GM18870 (cell line): Measurements from ENCODE around the gene MPPED2.

Experiments used
- ATAC-seq: cut with Tn5 transposase; IDR thresholded peaks from one replicate; pipeline ENCODE4 v1.9.1; 2021; ENCODE audit warnings: moderate library complexity; ENCODE audit not compliant: unreplicated experiment

The MPPED2 gene

DNA sequence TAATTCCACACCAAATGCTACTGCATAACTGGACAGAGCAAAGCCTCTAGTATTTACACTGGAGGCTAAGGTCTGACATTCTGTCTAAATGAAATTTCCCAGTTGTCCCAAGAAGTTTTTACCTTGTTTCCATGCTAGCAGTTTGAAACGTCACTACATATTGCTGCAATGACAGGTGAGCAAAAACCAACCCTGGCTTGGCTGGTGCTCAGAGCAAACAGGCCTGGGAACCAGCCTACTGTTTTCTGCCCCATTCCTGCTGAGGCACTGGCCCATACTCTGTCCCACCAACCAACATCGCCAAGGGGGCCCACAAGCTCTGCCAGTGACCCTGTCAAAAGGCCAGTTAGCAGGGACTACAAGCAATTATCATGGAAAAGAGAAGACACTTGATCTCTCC, 131.1 kb downstream of the MPPED2 start:
- ATAC-seq: no peak

DNA sequence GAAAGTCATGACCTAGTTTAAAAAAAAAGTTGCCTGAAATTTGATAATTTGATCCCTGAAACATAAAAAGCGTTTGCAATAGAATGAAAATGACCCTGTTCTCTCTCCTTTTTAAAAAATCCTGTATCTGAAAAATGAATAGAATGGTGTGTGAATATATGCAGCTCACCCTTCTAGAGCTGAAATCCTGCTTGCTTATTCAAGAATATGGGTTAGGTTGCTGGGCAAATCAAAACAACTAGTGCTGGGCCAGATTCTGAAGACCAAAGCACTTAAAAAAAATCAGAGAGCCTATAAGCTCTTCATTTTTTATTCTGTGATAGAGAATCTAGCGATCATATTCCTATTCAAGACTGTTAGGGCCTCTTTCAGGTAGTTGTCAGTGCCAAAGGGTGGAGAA, 131.6 kb downstream of the MPPED2 start:
- ATAC-seq: no peak

DNA sequence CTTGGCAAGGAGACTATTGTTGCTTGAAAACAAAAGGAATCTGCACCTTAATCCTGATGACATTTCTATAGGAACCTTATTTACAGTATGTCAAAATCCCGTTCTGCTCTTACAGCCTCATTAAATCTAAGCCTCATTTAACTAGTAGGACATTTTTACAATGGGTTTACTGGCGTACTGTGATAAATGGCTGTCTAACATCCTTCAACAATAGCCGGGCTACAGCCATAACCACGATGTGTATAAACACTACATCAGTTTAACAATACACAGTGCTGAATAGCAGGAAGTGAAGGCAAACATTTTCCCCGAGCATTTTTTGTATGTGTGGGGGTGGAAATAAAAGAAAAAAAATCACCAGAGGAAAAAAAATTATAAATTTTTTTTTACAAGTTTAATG, 132.0 kb downstream of the MPPED2 start:
- ATAC-seq: no peak

DNA sequence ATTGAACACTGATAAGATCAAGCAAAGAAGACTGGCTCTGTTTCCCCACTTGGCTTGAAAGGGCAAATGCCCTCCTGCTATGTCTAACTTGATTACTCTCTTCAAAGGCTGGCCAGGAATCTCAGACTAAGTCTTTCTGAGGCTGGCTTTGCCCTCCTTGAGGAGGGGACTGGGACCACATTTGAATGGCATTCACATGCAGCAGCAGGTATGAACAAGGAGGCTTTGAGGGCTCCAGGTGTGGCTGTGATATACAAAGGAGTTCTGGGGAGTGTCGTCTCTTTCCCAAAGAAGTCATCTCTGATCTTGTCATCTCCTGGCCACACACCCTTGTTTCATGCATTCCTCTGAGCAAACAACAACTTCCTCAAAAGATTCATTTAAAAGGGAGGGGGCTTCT, 132.4 kb downstream of the MPPED2 start:
- no peak for ATAC-seq

DNA sequence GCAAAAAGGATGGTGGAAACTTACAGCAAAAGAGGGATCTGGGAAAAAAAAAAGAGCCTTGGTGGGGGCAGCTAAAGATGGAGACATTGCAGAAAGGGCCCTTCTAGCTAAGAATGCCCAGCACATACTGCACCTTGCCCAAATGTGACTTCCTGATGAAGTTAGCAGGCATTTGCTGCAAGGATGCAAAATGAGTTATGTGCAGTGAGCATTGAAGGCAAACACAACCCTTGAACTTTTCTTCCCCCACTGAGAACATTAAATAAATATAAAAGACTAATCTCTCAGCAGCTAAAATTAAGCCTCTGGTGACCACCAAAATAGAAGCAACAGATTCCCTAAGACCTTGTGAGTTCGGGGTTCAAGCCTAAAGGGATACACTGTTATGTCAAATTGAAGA, 133.3 kb downstream of the MPPED2 start:
- ATAC-seq: no peak

DNA sequence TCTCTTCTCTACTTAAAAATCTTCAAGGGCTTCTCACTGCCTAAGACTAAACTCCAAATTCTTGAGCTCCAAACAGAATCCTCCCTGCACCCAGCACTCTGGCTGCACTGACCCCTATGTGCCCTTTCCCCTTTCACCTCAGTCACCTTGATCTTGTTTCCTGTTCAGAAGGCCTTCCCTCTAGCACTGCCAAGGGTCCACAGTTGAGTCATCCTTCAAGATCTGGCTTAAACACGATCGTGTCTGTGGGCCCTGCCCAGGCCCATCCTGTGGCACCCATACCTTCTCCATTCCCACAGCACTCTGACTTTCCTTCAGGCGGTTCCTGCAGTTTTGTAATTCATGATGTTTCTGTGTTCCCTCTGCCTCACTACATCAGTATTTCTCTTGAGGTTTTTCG, 134.0 kb downstream of the MPPED2 start:
- no peak for ATAC-seq

DNA sequence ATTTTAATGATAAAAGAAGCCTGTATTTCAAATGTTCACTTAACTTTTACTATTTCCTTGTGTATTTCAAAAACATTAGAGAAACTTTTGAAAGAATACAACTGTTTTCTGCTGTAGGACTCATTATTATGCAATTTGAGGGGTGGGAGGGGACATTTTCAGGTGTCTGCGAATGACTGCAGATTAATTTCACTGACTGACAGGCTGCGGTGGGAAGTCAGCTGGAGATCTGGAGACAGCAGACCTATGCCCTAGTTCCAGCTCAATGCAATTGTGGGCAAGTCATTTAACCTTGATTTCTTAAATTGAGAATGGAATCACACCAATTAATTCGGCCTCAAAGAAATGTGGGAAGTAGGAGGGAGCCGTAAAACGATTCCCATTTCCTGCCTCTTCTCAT, 134.5 kb downstream of the MPPED2 start:
- no peak for ATAC-seq

DNA sequence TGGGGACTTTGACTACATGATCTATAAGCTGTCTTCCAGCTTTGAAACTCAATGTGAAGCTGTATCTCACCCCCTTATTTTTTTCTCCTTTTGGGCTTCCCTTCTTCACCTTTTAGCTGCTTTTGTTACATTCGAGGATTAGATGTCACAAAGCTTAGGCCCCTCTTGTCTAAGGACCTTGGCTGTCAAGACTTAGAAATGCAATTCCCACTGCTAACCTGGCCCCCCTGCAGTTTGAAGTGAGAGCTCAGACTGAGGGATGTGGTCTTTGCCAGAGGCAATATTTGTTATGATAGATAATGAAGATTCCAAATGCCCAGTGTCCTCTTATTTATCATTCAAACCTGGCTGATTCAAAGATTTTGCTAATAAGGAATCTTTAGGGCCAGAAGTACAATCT, 135.0 kb downstream of the MPPED2 start:
- no peak for ATAC-seq

DNA sequence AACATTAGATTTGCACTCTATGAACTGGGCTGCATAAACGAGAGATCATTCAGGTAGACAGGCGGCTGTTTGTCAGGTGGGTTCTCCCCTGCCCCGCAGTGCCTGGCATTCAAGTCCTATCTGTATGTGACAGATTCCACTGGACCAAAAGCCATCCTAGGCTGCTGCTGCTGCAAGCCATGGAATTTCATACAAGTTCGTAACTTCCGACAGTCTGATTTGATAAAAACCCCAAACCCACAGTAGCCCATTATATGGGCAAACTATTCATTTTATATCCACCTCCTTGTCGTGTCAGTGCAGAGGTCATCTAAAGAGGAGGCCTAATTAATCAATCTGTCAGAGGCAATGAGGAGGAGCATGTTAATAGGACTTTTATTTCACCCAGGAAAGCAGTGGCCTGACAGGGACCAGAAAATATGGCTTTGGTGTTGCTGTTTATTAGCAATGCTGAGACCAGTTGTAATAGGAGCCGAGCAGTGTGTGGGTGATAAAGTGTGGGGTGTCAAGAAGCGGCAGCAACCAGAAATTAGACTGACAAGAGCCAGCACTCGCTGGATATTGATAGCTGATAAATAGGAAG, 139.0 kb downstream of the MPPED2 start:
- no peak for ATAC-seq

DNA sequence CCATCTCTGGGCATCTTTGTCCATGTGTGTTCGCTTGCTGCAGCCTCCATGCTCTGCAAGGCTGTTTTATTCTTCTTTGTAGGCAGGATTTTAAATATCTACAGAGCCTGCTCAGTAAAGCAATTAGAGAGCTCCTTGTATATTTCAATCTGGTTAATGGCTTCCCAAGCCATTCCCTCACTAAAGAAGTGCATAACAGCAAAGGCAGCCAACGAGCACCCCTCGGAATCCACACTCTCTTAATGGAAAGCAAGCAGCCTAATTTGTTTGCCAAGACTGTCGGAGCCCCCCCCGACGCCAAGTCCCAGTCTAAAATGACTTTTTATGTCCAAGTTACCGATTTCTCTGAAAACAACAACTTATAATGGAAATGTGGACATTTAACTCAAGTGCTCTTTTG, 139.6 kb downstream of the MPPED2 start:
- ATAC-seq: no peak

DNA sequence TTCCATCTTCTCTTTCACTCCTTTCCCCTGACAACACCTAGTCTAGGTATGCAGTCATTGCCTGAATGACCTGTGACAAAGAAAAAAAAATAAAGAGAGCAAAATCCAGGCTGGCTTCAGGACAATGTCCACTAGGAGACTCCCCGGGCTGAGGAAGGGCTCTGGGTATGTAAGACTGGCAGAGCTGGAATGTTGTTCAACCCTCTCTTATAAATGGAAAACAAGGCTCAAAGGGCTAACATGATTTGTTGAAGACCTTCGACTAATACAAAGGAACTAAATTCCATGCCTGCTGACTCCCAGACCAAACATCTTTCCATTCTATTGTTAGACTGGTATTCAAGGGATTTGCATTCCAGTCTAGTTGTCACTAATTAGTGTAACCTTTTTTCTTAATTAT, 141.1 kb downstream of the MPPED2 start:
- no peak for ATAC-seq

DNA sequence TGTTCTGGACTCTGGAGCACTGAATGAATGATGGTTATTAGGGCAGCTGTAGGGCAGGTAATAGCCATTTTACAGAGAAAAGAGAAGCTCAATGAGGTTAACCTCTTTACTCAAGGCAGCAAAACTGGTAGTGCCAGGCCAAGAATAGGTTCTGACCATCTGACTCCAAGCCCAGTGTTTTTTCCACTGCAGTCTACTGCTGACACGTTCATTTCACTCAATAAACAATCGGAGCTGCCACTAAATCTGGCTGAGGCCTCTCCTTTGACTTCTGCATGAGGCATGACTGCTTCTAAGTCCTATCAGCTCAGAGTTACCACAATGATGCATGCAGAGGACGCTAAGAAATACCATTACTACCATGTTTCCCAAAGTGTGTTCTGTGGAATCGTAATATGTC, 145.6 kb downstream of the MPPED2 start:
- ATAC-seq: no peak

DNA sequence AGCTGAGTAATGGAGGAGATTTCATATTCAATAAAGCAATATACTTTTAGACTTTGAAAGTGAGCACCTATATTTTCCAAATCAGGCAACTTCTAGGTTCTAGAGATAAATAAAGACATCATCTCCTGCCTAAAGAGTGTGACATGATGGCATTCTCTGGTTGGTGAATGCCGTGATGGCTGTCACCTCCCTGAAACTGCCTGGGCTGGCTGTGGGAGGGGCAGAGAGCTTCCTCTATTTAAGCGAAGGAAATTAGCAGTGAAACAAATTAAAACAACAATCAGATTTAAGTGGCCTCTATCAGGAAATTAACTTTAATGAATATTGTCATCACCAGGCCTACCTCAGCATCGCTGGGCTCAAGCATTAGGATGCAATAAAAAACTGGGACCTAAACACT, 149.4 kb downstream of the MPPED2 start:
- no peak for ATAC-seq

DNA sequence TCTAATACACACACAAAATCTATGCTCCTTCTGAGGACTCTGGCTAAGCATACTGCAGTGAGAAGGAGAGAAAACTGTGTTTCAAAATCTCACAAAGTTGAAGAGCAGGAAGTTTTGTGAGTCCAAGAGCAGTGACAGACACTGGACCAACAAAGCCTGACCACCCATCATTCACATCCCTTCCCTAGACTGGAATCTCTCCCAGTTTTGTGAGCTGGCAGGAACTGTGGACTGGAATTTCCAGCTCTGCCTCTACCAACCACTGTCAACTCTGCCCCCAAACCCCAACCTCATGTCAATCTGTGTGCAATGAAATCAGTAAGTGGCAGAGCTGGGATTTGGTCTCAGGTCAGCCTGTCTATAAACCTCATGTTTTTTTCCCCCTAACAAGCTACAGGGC, 150.7 kb downstream of the MPPED2 start:
- ATAC-seq: no peak

DNA sequence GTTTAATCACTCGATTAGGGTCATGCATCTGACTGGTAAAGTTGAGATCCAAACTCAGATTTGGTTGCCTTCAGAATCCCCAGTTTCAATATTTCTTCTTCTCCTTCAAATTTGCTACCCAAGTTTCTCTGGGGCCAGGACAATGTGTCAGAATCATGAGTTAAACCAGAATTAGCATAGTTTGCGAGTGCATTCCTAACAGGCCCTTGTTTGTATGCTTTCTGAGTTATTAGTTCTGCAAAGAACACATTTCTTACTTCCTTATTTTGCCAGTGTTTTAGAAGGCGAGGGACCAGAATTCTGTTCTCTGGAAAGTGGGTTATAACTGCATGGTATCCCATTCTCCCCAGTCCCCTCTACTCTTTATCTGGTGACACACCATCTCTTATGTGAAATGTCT, 151.3 kb downstream of the MPPED2 start:
- no peak for ATAC-seq

DNA sequence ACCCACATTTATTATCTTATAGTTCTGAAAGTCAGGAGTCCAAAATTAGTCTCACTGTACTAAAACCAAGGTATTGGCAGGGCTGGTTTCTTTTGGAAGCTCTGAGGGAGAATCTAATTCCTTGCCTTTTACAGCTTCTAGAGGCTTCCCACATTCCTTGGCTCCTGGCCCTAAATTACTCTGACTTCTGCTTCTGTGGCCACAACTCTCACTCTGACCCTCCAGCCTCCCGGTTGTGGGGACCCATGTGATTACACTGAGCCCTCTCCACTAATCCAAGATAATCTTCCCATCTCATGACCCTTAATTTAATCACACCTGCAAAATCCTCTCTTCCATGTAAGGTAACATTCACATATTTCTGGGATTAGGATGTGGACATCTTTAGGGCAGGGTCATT, 152.3 kb downstream of the MPPED2 start:
- no peak for ATAC-seq

DNA sequence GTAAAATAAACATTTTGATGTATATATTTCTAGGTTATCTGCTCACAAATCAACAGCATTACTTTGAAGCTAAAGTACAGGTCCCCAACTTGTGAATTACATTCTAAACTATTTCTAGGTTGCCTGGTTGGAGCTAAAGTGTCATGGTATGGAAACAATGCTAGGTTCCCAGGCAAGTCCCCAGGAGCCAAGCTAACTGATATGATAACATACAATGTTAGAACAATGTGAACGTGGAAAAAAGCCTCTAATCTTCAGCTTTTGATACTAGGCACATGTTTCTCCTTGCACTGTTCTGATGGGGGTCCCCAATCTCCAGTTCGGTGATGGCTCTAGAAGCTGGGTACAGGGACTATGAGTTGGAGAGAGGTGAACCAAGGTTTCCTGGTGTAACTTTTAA, 153.4 kb downstream of the MPPED2 start:
- no peak for ATAC-seq

DNA sequence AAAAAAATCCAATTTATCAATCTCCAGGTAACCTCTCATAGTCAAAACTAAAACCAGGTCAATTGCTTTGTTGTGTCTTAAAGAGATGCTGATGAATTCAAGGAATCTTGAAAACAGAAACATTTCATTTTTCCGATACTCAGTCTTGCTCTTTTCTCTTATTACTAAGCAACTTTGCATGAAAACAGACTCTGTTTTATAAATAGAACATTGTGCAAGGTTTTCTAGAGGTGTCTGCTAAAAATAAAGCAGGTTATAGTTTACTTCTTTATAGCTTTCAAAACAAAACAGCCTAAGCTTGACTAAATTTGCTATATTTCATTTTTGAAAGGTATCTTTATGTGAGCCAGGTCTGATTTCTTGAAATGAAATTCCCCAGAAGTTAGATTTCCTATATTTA, 154.0 kb downstream of the MPPED2 start:
- no peak for ATAC-seq

DNA sequence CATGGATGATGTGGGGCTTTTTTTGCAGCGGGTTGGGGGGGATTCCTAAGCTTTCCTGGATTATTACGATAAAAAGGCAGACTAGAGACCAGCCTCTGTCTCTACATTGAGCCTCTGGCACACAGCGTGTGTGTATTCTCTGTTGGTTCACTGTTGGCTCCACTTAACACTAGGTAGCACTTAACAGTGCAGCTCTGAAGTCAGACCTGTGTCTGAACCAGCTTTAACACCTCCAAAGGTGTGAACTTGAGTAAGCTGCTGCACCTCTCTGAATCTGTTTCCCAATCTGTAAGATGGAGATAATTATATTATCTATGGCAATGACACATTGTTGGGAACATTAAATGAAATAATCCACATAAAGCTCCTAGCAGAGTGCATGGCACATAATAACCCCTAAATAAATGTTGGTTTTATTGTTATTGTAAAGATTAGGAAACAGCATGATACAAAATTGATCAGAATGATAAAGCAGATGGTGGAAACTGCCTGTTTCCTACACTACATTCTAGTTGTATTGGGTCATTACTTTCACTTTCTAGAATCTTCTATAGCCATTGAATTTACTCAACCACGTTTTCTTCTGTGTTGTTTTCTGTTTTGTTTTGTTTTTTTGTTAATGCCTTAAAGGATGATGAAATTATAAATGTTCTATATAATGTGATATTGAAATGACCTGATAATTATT, 154.9 kb downstream of the MPPED2 start:
- ATAC-seq: no peak

DNA sequence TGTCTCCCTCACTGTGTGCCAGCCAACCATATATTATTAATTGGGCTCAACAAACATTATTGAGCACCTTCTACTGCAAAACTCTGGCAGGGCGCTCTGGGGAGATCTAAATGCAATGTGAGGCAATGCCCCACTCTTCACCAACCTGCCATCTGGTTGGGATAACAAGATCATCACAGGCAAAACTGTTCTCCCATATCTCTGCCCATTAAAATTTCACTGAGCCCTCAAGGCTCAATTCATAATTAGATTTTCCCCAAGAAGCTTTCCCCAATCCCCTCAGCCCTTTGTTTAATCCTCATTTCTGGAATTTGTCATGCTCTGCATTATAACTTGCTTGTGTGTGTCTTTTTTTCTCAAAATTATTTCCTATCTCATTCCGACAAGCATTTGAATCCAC, 156.6 kb downstream of the MPPED2 start:
- no peak for ATAC-seq

DNA sequence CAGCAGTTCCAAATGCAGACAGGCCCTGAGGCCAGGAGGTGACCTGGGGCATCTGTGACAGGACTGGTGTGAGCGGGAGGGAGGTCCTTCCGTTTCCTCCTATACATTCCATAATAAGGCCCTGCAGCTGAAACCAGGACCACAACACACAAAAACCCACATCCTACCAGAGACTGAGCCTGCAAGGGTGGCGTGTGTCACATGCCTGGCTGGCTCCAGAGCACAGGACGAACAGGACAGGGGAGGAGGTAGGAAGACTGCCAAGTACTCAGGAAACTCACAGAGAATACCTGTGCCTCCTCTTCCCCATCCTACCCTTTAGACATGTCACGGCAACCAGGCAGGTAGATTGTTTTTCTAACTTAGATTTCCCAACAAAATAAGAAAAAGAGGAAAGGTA, 159.4 kb downstream of the MPPED2 start:
- no peak for ATAC-seq

DNA sequence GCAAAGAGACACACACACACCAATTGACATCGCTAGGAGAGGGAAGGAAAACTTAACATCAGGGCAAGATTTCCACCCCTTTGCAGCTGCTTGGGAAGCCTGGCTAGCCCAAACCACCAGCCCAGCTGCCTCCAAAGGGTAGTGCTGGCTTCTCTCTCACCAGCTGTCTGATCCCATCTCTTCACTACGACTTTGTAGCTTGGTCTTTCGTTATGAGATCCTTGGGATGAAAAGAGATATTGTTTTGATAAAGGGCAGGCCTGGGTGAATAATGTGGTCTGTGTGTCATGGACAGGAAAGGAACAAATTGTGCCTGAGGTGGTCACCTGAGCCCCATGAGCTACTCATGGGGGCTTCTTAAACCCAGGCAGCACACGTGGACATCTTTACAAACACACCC, 161.3 kb downstream of the MPPED2 start:
- no peak for ATAC-seq

DNA sequence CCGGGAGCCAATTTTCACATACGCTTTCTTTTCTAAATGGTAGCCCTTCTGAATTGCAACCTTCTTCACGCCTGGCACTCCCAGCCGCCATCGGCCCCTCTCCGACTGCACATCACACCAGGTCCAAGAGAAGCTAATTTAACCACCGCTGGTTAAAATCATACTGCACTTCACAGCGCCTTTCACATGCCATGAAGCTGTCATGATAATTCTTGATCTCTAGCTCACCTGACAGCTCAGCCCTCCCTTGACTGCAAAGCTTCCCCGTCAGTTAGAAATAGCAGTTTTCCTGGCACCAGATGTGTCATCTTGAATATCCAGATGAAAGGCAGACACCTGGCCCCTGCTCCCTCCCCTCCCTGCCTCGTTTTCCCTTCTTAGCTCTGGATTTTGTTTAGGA, 161.8 kb downstream of the MPPED2 start:
- no peak for ATAC-seq
